HG03066 (cell line): ENCODE measurements around the gene HSD3B1.
"Not testable (repeated sequence)": the region's sequence is repeated elsewhere in the genome, so short reads cannot be mapped to it uniquely, and the experiment has no call there.

Experiments used
- ATAC-seq: cut with Tn5 transposase; IDR thresholded peaks from one replicate; pipeline ENCODE4 v1.9.1; 2021; ENCODE audit warnings: low read depth; ENCODE audit not compliant: unreplicated experiment

Gene HSD3B1

GRCh38 chr1:119551218-119551617, 44.2 kb downstream of the HSD3B1 start:
- no peak for ATAC-seq

DNA sequence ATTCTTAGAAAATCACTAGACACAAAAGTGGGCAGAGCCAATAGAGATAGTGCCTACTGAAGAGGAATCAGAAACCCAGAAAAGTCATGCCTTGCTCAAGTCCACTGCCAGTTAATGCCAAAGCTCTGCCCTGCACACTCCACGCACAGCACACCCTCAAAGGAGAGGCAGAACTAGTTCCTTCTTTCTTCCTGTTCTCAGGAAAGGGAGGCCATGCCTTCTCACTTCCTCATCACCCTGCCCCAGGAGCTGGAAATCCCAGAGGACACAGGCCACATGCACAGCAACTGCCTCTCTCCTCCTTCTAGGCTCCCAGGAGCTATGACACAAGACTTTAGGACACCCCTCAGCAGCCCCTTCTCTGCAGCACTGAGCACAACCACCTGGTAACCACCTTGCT, 45.6 kb downstream of the HSD3B1 start:
- ATAC-seq: not testable (repeated sequence)

- ATAC-seq: not testable (repeated sequence)
Observed at GRCh38 chr1:119553302-119554071, 46.5 kb downstream of the HSD3B1 start.

DNA sequence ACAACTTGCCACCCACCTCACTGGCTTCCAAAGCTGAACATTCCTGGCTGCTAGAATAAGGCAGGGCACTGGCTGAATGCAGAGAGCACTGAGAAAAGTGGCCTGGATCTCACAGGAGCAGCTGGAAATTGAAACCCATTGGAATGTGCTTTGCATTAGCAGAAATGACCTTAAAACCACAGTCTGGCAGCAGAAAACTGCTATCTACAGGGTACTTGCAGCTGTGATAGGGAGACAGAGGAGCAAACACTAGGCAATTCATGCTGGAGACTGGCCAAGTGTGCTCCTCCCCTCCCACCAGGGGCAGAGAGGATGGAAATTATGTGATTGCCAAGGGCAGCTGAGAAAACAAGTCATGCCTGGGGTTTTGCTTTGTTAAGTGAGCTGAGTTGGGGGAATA, 47.2 kb downstream of the HSD3B1 start:
- no peak for ATAC-seq

GRCh38 chr1:119556423-119556822, 49.4 kb downstream of the HSD3B1 start:
- ATAC-seq: no peak

GRCh38 chr1:119560402-119560801, 53.4 kb downstream of the HSD3B1 start:
- not testable (repeated sequence) for ATAC-seq

- ATAC-seq: no peak
Observed at GRCh38 chr1:119564548-119564947, 57.5 kb downstream of the HSD3B1 start.
